ENCODE measurements around the gene SLC35A5.
"Not testable (repeated sequence)": the region's sequence is repeated elsewhere in the genome, so short reads cannot be mapped to it uniquely, and the experiment has no call there.

The SLC35A5 gene

GRCh38 chr3:112561734-112562529 is at the start of gene SLC35A5, which contains the start of gene ATG3:
Gene SLC35A5, plus strand, starts transcription at chr3:112562045. Its CDS starts 1,359 bp downstream, at chr3:112563404.
Gene ATG3, minus strand, starts transcription at chr3:112561962. Its CDS starts 434 bp downstream, at chr3:112561528.
- H3K9me3 Mint-ChIP-seq = no peaks in the 10 kb centered on the region
- peak within 1 kb of the TSS; percentile 96 for H3K4me3 Mint-ChIP-seq
- DNase-seq = peak; percentile 99
- H3K27me3 Mint-ChIP-seq = no peaks in the 10 kb centered on the region
- peaks cover 71% of the 10 kb centered on the region for H3K36me3 Mint-ChIP-seq (ENCODE audit: low read depth)
- peaks cover 39% of the 10 kb centered on the region for H3K4me1 Mint-ChIP-seq (ENCODE audit: low read depth)
- peak within 1 kb of the TSS; percentile 99 for H3K27ac Mint-ChIP-seq

DNA sequence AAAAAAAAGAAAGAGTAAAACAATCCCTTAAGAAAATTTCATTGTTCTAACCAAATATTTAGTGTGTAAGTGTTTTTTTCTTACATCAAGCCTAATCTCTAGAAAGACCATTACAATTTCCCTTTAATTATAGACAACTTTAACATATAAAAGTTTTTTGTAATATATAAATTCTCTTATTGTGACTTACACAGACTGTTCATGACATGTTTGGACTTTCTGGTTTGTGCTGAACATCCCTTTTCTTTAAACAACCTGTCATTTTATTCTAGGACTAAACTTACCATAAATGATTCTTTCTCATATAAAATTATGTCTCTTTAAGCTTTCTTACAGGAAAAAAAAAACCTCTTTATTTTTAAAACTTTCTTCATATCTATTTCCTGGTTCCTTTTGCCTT is 49.5 kb upstream of the SLC35A5 start:
- H3K27ac Mint-ChIP-seq = no peak overlapping the region
- H3K36me3 Mint-ChIP-seq (ENCODE audit: low read depth) = peaks cover 5% of the 10 kb centered on the region
- H3K4me1 Mint-ChIP-seq (ENCODE audit: low read depth) = peaks cover 25% of the 10 kb centered on the region
- H3K4me3 Mint-ChIP-seq = no peak overlapping the region
- H3K9me3 Mint-ChIP-seq = peaks cover 6% of the 10 kb centered on the region
- no peaks in the 10 kb centered on the region for H3K27me3 Mint-ChIP-seq
- no peak for DNase-seq

GRCh38 chr3:112514527-112515128 is 47.2 kb upstream of the SLC35A5 start:
- Mint-ChIP-seq H3K27ac (peak overlapping the region; percentile 51), H3K4me3 (no peak overlapping the region), H3K27me3 (no peaks in the 10 kb centered on the region), H3K9me3 (peaks cover 8% of the 10 kb centered on the region), H3K4me1 (ENCODE audit: low read depth) (peaks cover 35% of the 10 kb centered on the region), H3K36me3 (ENCODE audit: low read depth) (peaks cover 5% of the 10 kb centered on the region)
- no peak for DNase-seq

- not testable (repeated sequence) for H3K4me3 Mint-ChIP-seq; DNase-seq; H3K27me3 Mint-ChIP-seq; H3K9me3 Mint-ChIP-seq; H3K36me3 Mint-ChIP-seq (ENCODE audit: low read depth)
- peaks cover 36% of the 10 kb centered on the region for H3K4me1 Mint-ChIP-seq (ENCODE audit: low read depth)
- peak overlapping the region; percentile 85 for H3K27ac Mint-ChIP-seq
Measured at GRCh38 chr3:112518970-112519369, 42.9 kb upstream of the SLC35A5 start.

GRCh38 chr3:112519424-112520001 is 42.3 kb upstream of the SLC35A5 start:
- Mint-ChIP-seq H3K4me1 (ENCODE audit: low read depth) (peaks cover 32% of the 10 kb centered on the region), H3K4me3 (no peak overlapping the region), H3K9me3 (peaks cover 2% of the 10 kb centered on the region), H3K36me3 (ENCODE audit: low read depth) (peaks cover 7% of the 10 kb centered on the region), H3K27ac (peak overlapping the region; percentile 85), H3K27me3 (no peaks in the 10 kb centered on the region)
- DNase-seq = no peak

- H3K9me3 Mint-ChIP-seq, H3K27ac Mint-ChIP-seq, H3K4me3 Mint-ChIP-seq, DNase-seq, H3K27me3 Mint-ChIP-seq: not testable (repeated sequence)
- H3K36me3 Mint-ChIP-seq (ENCODE audit: low read depth) = peaks cover 24% of the 10 kb centered on the region
- H3K4me1 Mint-ChIP-seq (ENCODE audit: low read depth) = peaks cover 10% of the 10 kb centered on the region
Measured at GRCh38 chr3:112524127-112524526, 37.7 kb upstream of the SLC35A5 start.

DNA sequence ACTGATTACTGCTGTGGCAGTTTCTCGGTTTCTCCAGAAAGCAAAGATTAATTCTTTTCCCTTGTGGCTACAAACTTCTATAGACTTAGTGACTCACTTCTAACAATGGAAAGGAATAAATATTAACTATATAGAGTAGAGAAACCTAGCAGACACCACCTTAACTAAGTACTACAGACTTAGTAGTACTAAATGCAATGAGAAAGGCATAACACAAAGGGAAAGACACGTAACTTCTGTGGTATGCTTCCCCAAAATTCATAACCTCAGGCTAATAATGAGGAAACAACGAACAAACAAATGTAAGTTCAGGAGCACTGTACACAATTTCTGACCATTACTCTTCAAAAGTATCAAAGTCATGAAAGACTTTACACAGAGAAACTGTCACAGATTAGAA is 31.3 kb upstream of the SLC35A5 start:
- H3K27ac Mint-ChIP-seq = no peak overlapping the region
- peaks cover 71% of the 10 kb centered on the region for H3K36me3 Mint-ChIP-seq (ENCODE audit: low read depth)
- DNase-seq = no peak
- H3K27me3 Mint-ChIP-seq = no peaks in the 10 kb centered on the region
- H3K4me3 Mint-ChIP-seq = no peak overlapping the region
- no peaks in the 10 kb centered on the region for H3K9me3 Mint-ChIP-seq
- H3K4me1 Mint-ChIP-seq (ENCODE audit: low read depth) = peaks cover 4% of the 10 kb centered on the region

- Mint-ChIP-seq H3K36me3 (ENCODE audit: low read depth) (peaks cover 79% of the 10 kb centered on the region), H3K4me1 (ENCODE audit: low read depth) (peaks cover 9% of the 10 kb centered on the region), H3K27ac (no peak overlapping the region), H3K4me3 (no peak overlapping the region), H3K9me3 (no peaks in the 10 kb centered on the region), H3K27me3 (no peaks in the 10 kb centered on the region)
- no peak for DNase-seq
Measured at GRCh38 chr3:112531358-112531781, 30.5 kb upstream of the SLC35A5 start.

DNA sequence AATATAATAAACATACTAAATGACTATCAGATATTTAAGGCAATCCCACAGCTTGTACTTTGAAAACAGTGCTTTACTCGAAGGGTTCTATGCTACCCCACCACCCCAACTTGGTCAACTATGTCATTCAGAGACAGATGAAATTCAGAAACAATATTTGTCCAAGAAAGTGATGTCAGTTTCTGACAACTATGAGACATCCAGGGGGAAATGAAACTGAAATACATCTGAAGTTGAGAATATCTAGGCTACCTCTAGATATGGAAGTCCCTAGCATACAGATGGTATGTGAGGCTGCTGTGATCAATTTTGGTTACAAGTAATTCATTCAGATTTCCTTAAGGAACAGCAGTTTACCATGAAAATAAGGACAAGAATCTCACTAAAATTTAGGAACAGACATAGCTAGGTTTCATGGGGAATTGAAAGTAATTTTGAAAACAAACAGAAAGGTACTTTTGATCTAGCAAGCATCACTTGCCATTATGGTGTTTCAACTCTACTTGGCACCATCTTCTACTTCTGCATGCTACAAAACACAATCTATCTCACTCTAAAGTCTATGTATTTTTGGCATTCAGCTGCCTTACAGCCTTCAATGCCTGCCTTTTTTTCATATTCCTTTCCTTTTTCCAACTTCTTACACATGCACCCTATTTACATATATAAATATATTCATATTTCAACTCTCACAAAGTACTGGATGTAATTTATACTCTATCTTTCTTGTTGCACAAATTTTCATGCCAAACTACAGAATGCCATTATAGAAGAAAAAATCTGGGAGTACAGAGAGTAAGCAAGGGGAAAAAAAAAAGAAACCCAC is 21.8 kb upstream of the SLC35A5 start:
- Mint-ChIP-seq H3K9me3 (no peaks in the 10 kb centered on the region), H3K4me3 (no peak overlapping the region), H3K4me1 (ENCODE audit: low read depth) (peaks cover 37% of the 10 kb centered on the region), H3K27me3 (no peaks in the 10 kb centered on the region), H3K27ac (peak overlapping the region; percentile 80), H3K36me3 (ENCODE audit: low read depth) (peaks cover 92% of the 10 kb centered on the region)
- no peak for DNase-seq

GRCh38 chr3:112546216-112546759 is 15.6 kb upstream of the SLC35A5 start:
- Mint-ChIP-seq H3K9me3 (no peaks in the 10 kb centered on the region), H3K4me1 (ENCODE audit: low read depth) (peaks cover 16% of the 10 kb centered on the region), H3K27me3 (no peaks in the 10 kb centered on the region), H3K36me3 (ENCODE audit: low read depth) (peaks cover 84% of the 10 kb centered on the region), H3K4me3 (no peak overlapping the region), H3K27ac (no peak overlapping the region)
- no peak for DNase-seq

DNA sequence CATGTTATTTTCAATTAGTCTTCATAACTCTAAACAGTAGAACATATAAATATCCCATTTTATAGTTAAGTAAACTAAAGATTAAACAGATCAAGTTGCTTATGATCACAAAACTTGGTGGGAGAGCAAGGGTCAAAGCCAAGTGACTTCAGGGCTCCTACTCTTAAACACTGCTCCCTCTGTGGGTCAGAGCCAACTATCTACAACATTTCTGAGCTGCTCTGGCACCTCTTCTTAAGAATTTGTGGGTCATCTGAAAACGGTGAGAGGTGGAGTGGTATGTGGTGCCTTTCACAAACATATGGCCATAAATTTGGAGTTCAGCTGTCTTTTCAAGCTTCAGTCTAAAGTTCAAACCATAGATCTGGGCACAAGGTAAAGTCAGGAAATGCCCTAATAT is 11.0 kb upstream of the SLC35A5 start:
- Mint-ChIP-seq H3K27ac (no peak overlapping the region), H3K4me3 (no peak overlapping the region), H3K27me3 (no peaks in the 10 kb centered on the region), H3K4me1 (ENCODE audit: low read depth) (peaks cover 28% of the 10 kb centered on the region), H3K36me3 (ENCODE audit: low read depth) (peaks cover 75% of the 10 kb centered on the region), H3K9me3 (no peaks in the 10 kb centered on the region)
- DNase-seq = no peak

GRCh38 chr3:112555535-112556170 is 6.2 kb upstream of the SLC35A5 start:
- Mint-ChIP-seq H3K27ac (peak overlapping the region; percentile 67), H3K36me3 (ENCODE audit: low read depth) (peaks cover 78% of the 10 kb centered on the region), H3K4me3 (peak overlapping the region; percentile 18), H3K27me3 (no peaks in the 10 kb centered on the region), H3K9me3 (no peaks in the 10 kb centered on the region), H3K4me1 (ENCODE audit: low read depth) (peaks cover 52% of the 10 kb centered on the region)
- no peak for DNase-seq

GRCh38 chr3:112557976-112558375 is 3.9 kb upstream of the SLC35A5 start:
- no peak for DNase-seq

DNA sequence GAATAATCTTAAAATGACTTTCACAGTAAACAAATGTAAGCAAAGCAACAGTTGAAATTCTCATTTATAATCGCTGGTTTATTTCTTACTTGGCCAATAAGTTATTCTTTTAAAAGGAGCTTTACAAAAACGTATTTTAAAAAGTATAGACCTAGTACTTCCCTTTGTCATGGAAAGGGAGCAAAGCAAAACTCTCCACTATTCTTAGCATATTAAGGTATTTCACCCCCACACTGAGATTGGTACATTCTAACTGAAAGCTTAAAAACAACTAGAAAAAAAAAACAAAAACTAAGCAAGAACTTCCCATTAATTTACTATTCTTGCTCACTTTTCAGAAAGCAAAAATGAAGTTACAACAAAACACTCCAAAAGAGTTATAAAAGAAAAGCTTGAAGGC is 1.5 kb upstream of the SLC35A5 start:
- peak overlapping the region; percentile 99 for H3K27ac Mint-ChIP-seq
- H3K4me3 Mint-ChIP-seq = peak overlapping the region; percentile 96
- peaks cover 43% of the 10 kb centered on the region for H3K4me1 Mint-ChIP-seq (ENCODE audit: low read depth)
- H3K9me3 Mint-ChIP-seq = no peaks in the 10 kb centered on the region
- H3K27me3 Mint-ChIP-seq = no peaks in the 10 kb centered on the region
- no peak for DNase-seq
- peaks cover 74% of the 10 kb centered on the region for H3K36me3 Mint-ChIP-seq (ENCODE audit: low read depth)

More at GRCh38 chr3:112557976-112558375, 3.9 kb upstream of the SLC35A5 start:
- Mint-ChIP-seq H3K9me3 (no peaks in the 10 kb centered on the region), H3K27ac (no peak overlapping the region), H3K4me3 (no peak overlapping the region), H3K36me3 (ENCODE audit: low read depth) (peaks cover 77% of the 10 kb centered on the region), H3K27me3 (no peaks in the 10 kb centered on the region), H3K4me1 (ENCODE audit: low read depth) (peaks cover 44% of the 10 kb centered on the region)

All from activated T-cell treated with anti-CD3 and anti-CD28 coated beads, Interleukin-2, amount 50 U/mL, for 24 hours (primary cell).